GM19193 (cell line): ENCODE measurements around the gene NLRP1.

Experiments
- POLR2A ChIP-seq: IDR thresholded peaks from 4 replicates; pipeline ENCODE4 v1.6.1; 2011; ENCODE audit not compliant: insufficient read depth, insufficient read length; ENCODE audit errors: extremely low read depth

The NLRP1 gene

DNA sequence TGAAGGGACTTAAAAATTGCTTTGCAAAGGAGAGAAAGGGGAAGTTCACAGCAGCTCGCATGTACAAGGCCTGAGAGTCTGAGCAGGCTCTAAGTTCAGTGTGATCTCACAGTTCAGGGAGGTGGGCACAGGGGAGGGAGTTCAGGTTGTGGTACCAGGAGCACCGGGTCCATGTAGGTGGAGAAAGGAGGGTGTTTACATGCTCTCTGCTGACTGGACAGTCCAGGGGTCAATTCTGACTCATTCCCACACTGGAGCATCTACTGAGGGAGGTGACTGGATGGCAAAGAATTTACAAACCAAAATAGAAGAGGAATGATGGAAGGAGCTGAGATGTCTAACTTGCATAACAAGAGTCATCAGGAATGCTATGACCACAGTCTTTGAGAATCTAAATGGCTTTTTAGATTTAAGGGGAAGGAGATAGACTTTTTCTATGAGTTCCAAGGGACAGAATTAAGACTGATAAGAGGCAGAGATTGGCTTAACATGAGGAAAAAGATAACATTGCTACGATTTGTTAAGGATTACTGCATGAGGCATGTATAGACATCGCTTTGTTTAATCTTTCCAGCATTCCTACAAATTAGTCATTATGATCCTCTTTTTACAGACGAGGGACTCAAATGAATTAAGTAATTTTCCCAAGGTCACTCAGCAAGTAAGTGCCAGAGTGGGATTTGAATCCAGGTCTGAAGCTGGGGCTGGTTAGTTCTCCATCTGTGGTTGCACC, 68.1 kb downstream of the NLRP1 start:
- TF ChIP-seq POLR2A: no peak

- no peak for TF ChIP-seq POLR2A
These were observed 69.3 kb downstream of the NLRP1 start for GRCh38 chr17:5514976-5515375.

- TF ChIP-seq POLR2A: no peak
These were observed 70.7 kb downstream of the NLRP1 start for GRCh38 chr17:5513628-5514027.

DNA sequence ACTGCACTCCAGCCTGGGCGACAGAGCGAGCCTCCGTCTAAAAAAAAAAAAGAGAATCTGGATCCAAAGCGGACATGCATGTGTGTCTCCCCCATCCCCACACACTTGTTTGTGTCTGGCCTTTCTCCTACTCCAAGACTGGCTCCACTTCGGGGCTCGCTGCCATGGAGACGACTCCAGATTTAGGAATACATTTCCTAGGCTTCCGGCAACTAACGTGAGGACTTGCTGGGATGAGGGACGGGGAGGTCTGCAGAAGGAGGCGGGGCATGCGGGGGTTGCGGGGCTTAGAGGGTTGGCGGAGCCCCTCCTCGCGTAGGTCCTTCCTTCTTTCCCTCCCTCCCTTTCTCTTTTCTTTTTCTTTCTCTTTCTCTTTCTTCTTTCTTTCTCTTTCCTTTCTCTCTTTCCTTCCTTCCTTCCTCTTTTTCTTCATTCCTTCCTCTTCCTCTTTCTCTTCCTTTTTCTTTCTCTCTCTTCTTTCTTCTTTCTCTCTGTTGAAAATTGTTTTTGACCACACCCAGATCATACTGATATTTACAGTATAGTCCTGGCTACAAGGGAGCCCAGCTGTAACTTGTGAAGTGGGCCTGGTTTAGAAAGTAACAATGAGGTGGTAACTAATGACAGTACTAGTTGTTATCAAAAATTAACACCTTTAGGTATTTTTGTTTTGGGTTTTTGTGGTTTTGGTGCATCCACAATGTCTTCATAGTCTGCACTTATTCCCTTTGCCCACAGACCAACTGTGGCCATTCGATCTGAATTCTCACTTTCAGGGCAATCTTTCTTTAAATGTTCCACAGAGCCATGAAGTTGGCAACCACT, 72.7 kb downstream of the NLRP1 start:
- TF ChIP-seq POLR2A: no peak

DNA sequence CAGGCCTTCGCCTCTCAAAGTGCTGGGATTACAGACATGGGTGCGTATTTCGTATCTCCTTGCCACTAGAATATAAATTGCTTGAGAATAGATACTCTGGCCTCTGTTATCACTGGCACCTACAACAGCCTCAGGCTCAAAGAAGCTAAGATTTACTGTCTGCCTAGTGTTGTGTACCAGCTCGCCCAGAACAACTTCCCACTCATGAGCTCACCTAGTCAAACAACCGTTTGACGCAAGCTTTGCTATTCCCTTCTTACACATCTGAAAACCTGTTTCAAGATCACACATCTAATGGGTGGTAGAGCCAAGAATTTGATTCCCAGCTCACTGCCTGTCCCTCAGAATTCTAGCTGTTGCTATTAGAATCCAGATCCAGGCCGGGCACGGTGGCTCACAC, 73.5 kb downstream of the NLRP1 start:
- TF ChIP-seq POLR2A: no peak

- TF ChIP-seq POLR2A: no peak
These were observed 74.8 kb downstream of the NLRP1 start for GRCh38 chr17:5509482-5509881.

- TF ChIP-seq POLR2A: no peak
These were observed 75.5 kb downstream of the NLRP1 start for GRCh38 chr17:5508810-5509209.

- no peak for TF ChIP-seq POLR2A
These were observed 78.0 kb downstream of the NLRP1 start for GRCh38 chr17:5506307-5506706.

- no peak for TF ChIP-seq POLR2A
These were observed 81.8 kb downstream of the NLRP1 start for GRCh38 chr17:5502552-5502951.

GRCh38 chr17:5501685-5502084, 82.6 kb downstream of the NLRP1 start:
- TF ChIP-seq POLR2A: no peak

DNA sequence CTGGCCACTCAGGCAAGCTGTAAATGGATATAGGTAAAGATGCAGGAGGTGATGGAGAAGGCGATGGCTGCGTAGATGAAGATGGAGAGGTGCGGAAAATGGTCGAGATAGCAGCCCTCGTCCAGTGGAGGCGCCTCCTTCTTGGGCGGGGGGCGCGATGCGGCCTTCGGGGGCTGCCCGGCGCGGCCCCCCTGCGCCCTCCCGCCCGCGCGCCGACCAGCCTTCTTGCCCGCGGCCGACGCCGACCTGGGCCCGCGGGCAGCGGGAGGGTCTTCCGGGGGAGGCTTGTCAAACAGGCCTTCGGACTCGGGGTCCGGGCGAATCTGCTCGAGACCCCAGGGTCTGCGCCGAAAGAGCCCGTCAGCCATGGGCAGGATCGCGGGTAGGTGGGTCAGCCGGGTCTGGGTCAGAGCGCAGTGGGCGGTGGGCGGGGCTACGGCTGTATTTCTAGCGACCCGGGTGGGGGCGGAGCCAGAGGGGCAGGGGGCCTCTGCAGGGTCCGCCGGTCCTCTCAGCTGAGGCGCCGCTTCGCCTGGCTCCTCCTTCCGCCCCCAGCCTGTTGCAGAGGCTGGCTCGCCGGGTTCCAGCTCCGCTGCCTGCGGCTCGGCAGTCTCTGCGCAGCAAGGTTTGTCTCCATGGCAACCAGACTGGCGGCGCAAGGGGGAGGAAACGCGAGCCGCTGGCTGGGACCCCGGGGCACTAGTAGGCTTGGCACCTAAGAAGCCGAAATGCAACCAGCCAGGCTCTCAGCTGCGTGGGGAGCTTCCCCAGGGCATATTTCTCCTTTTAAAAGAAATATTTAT, 83.5 kb downstream of the NLRP1 start:
- TF ChIP-seq POLR2A: no peak

- no peak for TF ChIP-seq POLR2A
These were observed 84.1 kb downstream of the NLRP1 start for GRCh38 chr17:5500247-5500588.

GRCh38 chr17:5499476-5500231, 84.7 kb downstream of the NLRP1 start:
- TF ChIP-seq POLR2A: no peak

DNA sequence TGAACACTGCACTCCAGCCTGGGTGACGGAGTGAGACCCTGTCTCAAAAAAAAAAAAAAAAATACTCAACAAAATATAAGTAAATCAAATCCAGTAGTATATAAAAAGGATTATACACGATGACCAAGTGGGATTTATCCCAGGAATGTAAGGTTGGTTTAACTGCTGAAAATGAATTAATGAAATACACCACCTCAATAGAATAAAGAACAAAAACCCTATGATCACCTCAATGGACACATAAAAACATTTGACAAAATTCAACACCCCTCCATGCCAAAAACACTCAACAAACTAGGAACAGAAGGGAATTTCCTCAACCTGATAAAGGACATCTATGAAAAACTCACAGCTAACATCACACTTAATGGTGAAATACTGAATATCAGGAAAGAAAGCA, 91.3 kb downstream of the NLRP1 start:
- TF ChIP-seq POLR2A: no peak

DNA sequence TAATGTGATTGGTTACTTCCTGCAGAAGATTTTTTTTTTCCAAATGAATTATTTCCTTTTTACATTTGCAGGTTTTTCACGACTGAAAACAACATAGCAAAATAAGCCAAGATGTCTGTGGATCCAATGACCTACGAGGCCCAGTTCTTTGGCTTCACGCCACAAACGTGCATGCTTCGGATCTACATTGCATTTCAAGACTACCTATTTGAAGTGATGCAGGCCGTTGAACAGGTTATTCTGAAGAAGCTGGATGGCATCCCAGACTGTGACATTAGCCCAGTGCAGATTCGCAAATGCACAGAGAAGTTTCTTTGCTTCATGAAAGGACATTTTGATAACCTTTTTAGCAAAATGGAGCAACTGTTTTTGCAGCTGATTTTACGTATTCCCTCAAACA, 95.6 kb downstream of the NLRP1 start:
- no peak for TF ChIP-seq POLR2A

- TF ChIP-seq POLR2A: peak; percentile 86
These were observed 97.8 kb downstream of the NLRP1 start, which contains the start of gene MIS12 for GRCh38 chr17:5486206-5487124. TSS of gene MIS12 (plus strand) at chr17:5486566. CDS start at chr17:5488863, 2,297 bp downstream.
